BE2C (cell line): ENCODE results near the gene SPNS3. TPM values are rescaled to one million over a fixed set of nuclear protein-coding genes. Genes with fewer than 3 reads are reported as not detected.

ENCODE experiments used
- DNase-seq: peaks from one replicate; pipeline ENCODE4 v3.0.0-alpha.2; 2020
- H3K27me3 ChIP-seq: fragments of 250-450 bp; sonication (Bioruptor Pico); 2 replicates; pipeline ENCODE4 v1.5.1; 2020; ENCODE audit warnings: mild to moderate bottlenecking
- H3K36me3 ChIP-seq: fragments of 250-450 bp; sonication (Bioruptor Pico); 2 replicates; pipeline ENCODE4 v1.5.1; 2020; ENCODE audit warnings: mild to moderate bottlenecking
- H3K4me1 ChIP-seq: fragments of 250-450 bp; sonication (Bioruptor Pico); 2 replicates; pipeline ENCODE4 v1.5.1; 2020
- H3K4me3 ChIP-seq: 2 replicates; pipeline ENCODE4 v1.5.1; 2011; ENCODE audit warnings: low read depth, low read length
- H3K9me3 ChIP-seq: fragments of 250-450 bp; sonication (Bioruptor Pico); 2 replicates; pipeline ENCODE4 v1.5.1; 2020
- CTCF ChIP-seq: IDR thresholded peaks from 2 replicates; pipeline ENCODE4 v1.5.1; 2012; ENCODE audit warnings: mild to moderate bottlenecking, low read depth, low read length
- polyA plus RNA-seq: library from polyadenylated mRNA; unstranded; fragments of >200 nt; gene quantifications from one replicate; pipeline ENCODE4 v1.2.1, GENCODE V29; 2012; ENCODE audit warnings: low read depth, missing spikeins; ENCODE audit not compliant: insufficient read length, insufficient read depth

SPNS3 gene
- 0.51 TPM for polyA plus RNA-seq

- no peaks in the 10 kb centered on the region for H3K9me3 ChIP-seq
- H3K36me3 ChIP-seq, result no peaks in the 10 kb centered on the region
- TF ChIP-seq CTCF, result no peak
- no peak for DNase-seq
- H3K27me3 ChIP-seq, result peaks cover 31% of the 10 kb centered on the region
- H3K4me1 ChIP-seq, result no peaks in the 10 kb centered on the region
- H3K4me3 ChIP-seq, result no peak within 1 kb of the TSS
Measured at GRCh38 chr17:4433515-4434031, at the start of gene SPNS3. TSS of gene SPNS3 (plus strand) at chr17:4433940. CDS start at chr17:4433968, 28 bp downstream.

GRCh38 chr17:4386406-4386805 is 47.3 kb upstream of the SPNS3 start:
- no peaks in the 10 kb centered on the region for H3K27me3 ChIP-seq
- no peaks in the 10 kb centered on the region for H3K36me3 ChIP-seq
- no peaks in the 10 kb centered on the region for H3K9me3 ChIP-seq
- H3K4me1 ChIP-seq, result no peaks in the 10 kb centered on the region
- H3K4me3 ChIP-seq, result no peak overlapping the region
- no peak for TF ChIP-seq CTCF
- no peak for DNase-seq

- H3K27me3 ChIP-seq, result no peaks in the 10 kb centered on the region
- TF ChIP-seq CTCF, result no peak
- H3K9me3 ChIP-seq, result no peaks in the 10 kb centered on the region
- H3K4me3 ChIP-seq, result no peak overlapping the region
- no peaks in the 10 kb centered on the region for H3K4me1 ChIP-seq
- H3K36me3 ChIP-seq, result no peaks in the 10 kb centered on the region
- DNase-seq, result no peak
Measured at GRCh38 chr17:4387137-4387536, 46.6 kb upstream of the SPNS3 start.

- H3K27me3 ChIP-seq, result no peaks in the 10 kb centered on the region
- no peak for DNase-seq
- no peaks in the 10 kb centered on the region for H3K36me3 ChIP-seq
- no peaks in the 10 kb centered on the region for H3K9me3 ChIP-seq
- no peaks in the 10 kb centered on the region for H3K4me1 ChIP-seq
- no peak overlapping the region for H3K4me3 ChIP-seq
- TF ChIP-seq CTCF, result no peak
Measured at GRCh38 chr17:4389079-4389478, 44.7 kb upstream of the SPNS3 start.

GRCh38 chr17:4393806-4394205 is 39.9 kb upstream of the SPNS3 start:
- DNase-seq, result no peak
- Histone ChIP-seq H3K27me3 (no peaks in the 10 kb centered on the region), H3K4me1 (no peaks in the 10 kb centered on the region), H3K4me3 (no peak overlapping the region), H3K36me3 (no peaks in the 10 kb centered on the region), H3K9me3 (no peaks in the 10 kb centered on the region)
- no peak for TF ChIP-seq CTCF

GRCh38 chr17:4394208-4395110 is 39.3 kb upstream of the SPNS3 start:
- H3K36me3 ChIP-seq, result no peaks in the 10 kb centered on the region
- H3K4me1 ChIP-seq, result no peaks in the 10 kb centered on the region
- H3K9me3 ChIP-seq, result no peaks in the 10 kb centered on the region
- no peaks in the 10 kb centered on the region for H3K27me3 ChIP-seq
- no peak for DNase-seq
- TF ChIP-seq CTCF, result no peak
- no peak overlapping the region for H3K4me3 ChIP-seq
